UCSD-AML1 (cell line): ENCODE measurements around the gene MED19.
"Not testable (repeated sequence)": the region's sequence is repeated elsewhere in the genome, so short reads cannot be mapped to it uniquely, and the experiment has no call there.

Experiments used
- DNase-seq: peaks from one replicate; lab custom pipeline; 2025; ENCODE audit not compliant: unreplicated experiment; lab: John Stamatoyannopoulos, UW

MED19 gene

GRCh38 chr11:57711414-57712255, at the start of gene MED19:
Gene MED19, minus strand, starts transcription at chr11:57712215. Its CDS starts 36 bp downstream, at chr11:57712179.
- DNase-seq = peak; percentile 81

- no peak for DNase-seq
Observed at GRCh38 chr11:57758174-57758573, 46.2 kb upstream of the MED19 start.

- no peak for DNase-seq
Observed at GRCh38 chr11:57752954-57753353, 40.9 kb upstream of the MED19 start.

GRCh38 chr11:57751676-57752253, 39.8 kb upstream of the MED19 start, which contains the start of gene BTBD18:
Gene BTBD18, minus strand, starts transcription at chr11:57751819. Its CDS starts 631 bp downstream, at chr11:57751188.
- DNase-seq = no peak

- DNase-seq = no peak
Observed at GRCh38 chr11:57751176-57751575, 39.2 kb upstream of the MED19 start.

- DNase-seq = no peak
Observed at GRCh38 chr11:57746920-57747319, 34.9 kb upstream of the MED19 start.

GRCh38 chr11:57745206-57745605, 33.2 kb upstream of the MED19 start:
- DNase-seq = no peak

- DNase-seq = no peak
Observed at GRCh38 chr11:57744357-57744756, 32.3 kb upstream of the MED19 start.

- DNase-seq = no peak
Observed at GRCh38 chr11:57742087-57742452, 30.1 kb upstream of the MED19 start.

GRCh38 chr11:57741132-57742086, 29.4 kb upstream of the MED19 start, which contains the start of gene SELENOH:
Gene SELENOH, plus strand, starts transcription at chr11:57741491. Its CDS starts 105 bp downstream, at chr11:57741596.
- DNase-seq = peak; percentile 98

GRCh38 chr11:57735619-57736298, 23.7 kb upstream of the MED19 start:
- DNase-seq = no peak

- DNase-seq = no peak
Observed at GRCh38 chr11:57732661-57733060, 20.6 kb upstream of the MED19 start.

- no peak for DNase-seq
Observed at GRCh38 chr11:57729479-57729878, 17.5 kb upstream of the MED19 start.

- no peak for DNase-seq
Observed at GRCh38 chr11:57728829-57729228, 16.8 kb upstream of the MED19 start.

- no peak for DNase-seq
Observed at GRCh38 chr11:57727185-57727584, 15.2 kb upstream of the MED19 start.

- DNase-seq = not testable (repeated sequence)
Observed at GRCh38 chr11:57716726-57717125, 4.7 kb upstream of the MED19 start.

GRCh38 chr11:57713835-57714234, 1.8 kb upstream of the MED19 start:
- DNase-seq = no peak

GRCh38 chr11:57712256-57713150, 488 bp upstream of the MED19 start, which contains the start of gene TMX2:
Gene TMX2, plus strand, starts transcription at chr11:57712593. Its CDS starts 26 bp downstream, at chr11:57712619.
- peak; percentile 89 for DNase-seq

- DNase-seq = no peak
Observed at GRCh38 chr11:57709802-57710367, 2.1 kb downstream of the MED19 start.
